ENCODE results near the gene FNDC10. TPM values are rescaled to one million over a fixed set of nuclear protein-coding genes. Genes with fewer than 3 reads are reported as not detected.
"Not testable (repeated sequence)": the region's sequence is repeated elsewhere in the genome, so short reads cannot be mapped to it uniquely, and the experiment has no call there.

FNDC10 gene
- total and polyA plus RNA-seq, 5 donors from 2014 or later, result 0.21 to 0.96 (median 0.32) TPM

DNA sequence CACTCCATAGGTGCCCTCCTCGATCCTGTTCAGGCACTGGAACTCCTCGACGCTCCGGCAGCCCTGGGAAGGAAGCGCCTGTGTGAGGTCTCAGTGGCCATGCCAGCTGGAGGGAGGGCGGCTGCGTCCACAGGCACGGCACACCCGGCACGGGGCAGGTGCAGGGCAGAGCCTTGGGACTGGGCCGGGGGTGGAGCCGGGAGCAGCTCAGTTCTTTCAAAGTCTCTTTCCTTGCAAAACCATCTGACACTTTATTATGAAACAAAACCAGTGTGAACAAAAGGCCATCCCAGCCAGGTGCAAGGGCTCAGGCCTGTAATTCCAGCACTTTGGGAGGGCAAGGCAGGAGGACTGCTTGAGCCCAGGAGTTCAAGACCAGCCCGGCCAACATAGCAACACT lies 38.6 kb upstream of the FNDC10 start:
- H3K4me1 Mint-ChIP-seq; DNase-seq; ATAC-seq (ENCODE audit: low read depth in 2 of 2); H3K27me3 Mint-ChIP-seq; H3K36me3 Mint-ChIP-seq; H3K27ac ChIP-seq (ENCODE audit: insufficient read depth, low read length, poor library complexity, severe bottlenecking); H3K4me1 ChIP-seq (ENCODE audit: control insufficient read depth, insufficient read depth, low read length, poor library complexity, severe bottlenecking); H3K4me3 Mint-ChIP-seq; H3K4me3 ChIP-seq (ENCODE audit: low read depth, low read length); H3K9me3 Mint-ChIP-seq; H3K27me3 ChIP-seq (ENCODE audit: control insufficient read depth, insufficient read depth, low read length); H3K36me3 ChIP-seq (ENCODE audit: control insufficient read depth, insufficient read depth, low read length); H3K27ac Mint-ChIP-seq; H3K9me3 ChIP-seq (ENCODE audit: control insufficient read depth in 2 of 2, low read length in 2 of 2): not testable (repeated sequence)

- H3K36me3 ChIP-seq (ENCODE audit: control insufficient read depth, insufficient read depth, low read length); H3K27me3 ChIP-seq (ENCODE audit: control insufficient read depth, insufficient read depth, low read length); ATAC-seq (ENCODE audit: low read depth in 2 of 2); H3K27me3 Mint-ChIP-seq; H3K27ac Mint-ChIP-seq; H3K4me1 Mint-ChIP-seq; H3K4me3 Mint-ChIP-seq; H3K27ac ChIP-seq (ENCODE audit: insufficient read depth, low read length, poor library complexity, severe bottlenecking); DNase-seq; H3K9me3 Mint-ChIP-seq; H3K4me1 ChIP-seq (ENCODE audit: control insufficient read depth, insufficient read depth, low read length, poor library complexity, severe bottlenecking); H3K4me3 ChIP-seq (ENCODE audit: low read depth, low read length); H3K36me3 Mint-ChIP-seq; H3K9me3 ChIP-seq (ENCODE audit: control insufficient read depth in 2 of 2, low read length in 2 of 2): not testable (repeated sequence)
These were observed 37.5 kb upstream of the FNDC10 start for GRCh38 chr1:1637479-1637875.

DNA sequence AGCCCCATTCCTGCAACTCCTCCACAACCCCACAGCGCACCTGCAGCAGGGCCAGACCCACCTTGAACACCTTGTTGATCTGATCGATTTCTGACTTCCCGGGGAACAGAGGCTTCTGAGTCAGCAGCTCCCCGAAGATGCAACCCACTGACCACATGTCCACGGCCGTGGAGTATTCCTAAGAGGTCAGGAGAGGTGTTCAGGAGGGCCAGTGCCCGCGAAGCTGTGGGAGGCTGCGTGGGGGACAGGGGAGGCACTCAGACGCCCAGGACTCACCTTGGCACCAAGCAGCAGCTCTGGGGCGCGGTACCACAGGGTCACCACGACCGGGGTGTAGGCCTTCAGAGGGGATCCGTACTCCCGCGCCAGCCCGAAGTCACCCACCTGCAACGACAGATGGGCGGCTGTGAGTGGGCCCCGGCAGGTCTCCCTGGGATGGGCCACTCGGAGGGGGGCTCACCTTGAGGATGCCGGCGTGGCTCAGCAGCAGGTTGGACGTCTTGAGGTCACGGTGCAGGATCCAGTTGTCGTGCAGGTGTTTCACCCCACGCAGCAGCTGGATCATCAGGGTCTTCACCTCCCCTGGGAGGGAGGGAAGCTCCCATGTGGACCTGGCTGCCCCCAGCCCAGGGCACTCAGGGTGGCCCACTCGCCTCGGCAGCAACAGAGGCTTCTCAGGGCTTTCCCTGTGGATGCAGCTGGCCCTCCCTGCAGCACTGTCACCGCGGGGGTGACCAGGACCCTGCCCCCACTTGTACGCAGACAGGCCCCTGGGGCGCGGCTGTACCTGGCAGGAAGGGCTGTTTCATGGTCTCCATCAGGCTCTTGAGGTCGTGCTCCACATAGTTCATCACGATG lies 36.9 kb upstream of the FNDC10 start:
- H3K4me1 Mint-ChIP-seq; H3K4me3 ChIP-seq (ENCODE audit: low read depth, low read length); H3K27ac Mint-ChIP-seq; DNase-seq; H3K36me3 Mint-ChIP-seq; H3K27ac ChIP-seq (ENCODE audit: insufficient read depth, low read length, poor library complexity, severe bottlenecking); H3K9me3 Mint-ChIP-seq; H3K9me3 ChIP-seq (ENCODE audit: control insufficient read depth in 2 of 2, low read length in 2 of 2); H3K4me1 ChIP-seq (ENCODE audit: control insufficient read depth, insufficient read depth, low read length, poor library complexity, severe bottlenecking); ATAC-seq (ENCODE audit: low read depth in 2 of 2); H3K27me3 Mint-ChIP-seq; H3K27me3 ChIP-seq (ENCODE audit: control insufficient read depth, insufficient read depth, low read length); H3K4me3 Mint-ChIP-seq; H3K36me3 ChIP-seq (ENCODE audit: control insufficient read depth, insufficient read depth, low read length): not testable (repeated sequence)

DNA sequence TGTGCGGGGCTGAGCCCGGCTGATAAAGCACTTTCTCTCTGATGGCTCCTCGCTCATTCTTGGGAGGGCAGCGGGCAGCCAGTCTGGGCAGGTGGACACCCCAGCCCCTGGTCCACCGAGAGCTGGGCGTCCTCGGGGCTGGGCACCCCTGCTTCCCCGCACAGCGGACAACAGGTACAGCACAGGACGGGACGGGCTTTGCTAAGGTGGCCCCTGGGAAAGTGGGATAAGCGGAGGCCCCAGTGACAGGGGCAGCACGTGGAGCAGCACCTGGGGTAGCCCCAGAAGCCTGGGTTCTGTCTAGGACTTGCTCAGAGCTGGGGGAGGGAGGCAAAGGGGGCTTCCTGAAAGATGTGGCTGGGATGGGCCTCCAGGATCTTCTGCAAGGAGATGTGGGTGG lies 34.7 kb upstream of the FNDC10 start:
- H3K4me1 Mint-ChIP-seq; H3K9me3 Mint-ChIP-seq; DNase-seq; H3K36me3 Mint-ChIP-seq; ATAC-seq (ENCODE audit: low read depth in 2 of 2); H3K4me3 Mint-ChIP-seq; H3K4me3 ChIP-seq (ENCODE audit: low read depth, low read length); H3K9me3 ChIP-seq (ENCODE audit: control insufficient read depth in 2 of 2, low read length in 2 of 2); H3K27me3 ChIP-seq (ENCODE audit: control insufficient read depth, insufficient read depth, low read length); H3K27ac ChIP-seq (ENCODE audit: insufficient read depth, low read length, poor library complexity, severe bottlenecking); H3K36me3 ChIP-seq (ENCODE audit: control insufficient read depth, insufficient read depth, low read length); H3K27ac Mint-ChIP-seq; H3K27me3 Mint-ChIP-seq: not testable (repeated sequence)
- H3K4me1 ChIP-seq (ENCODE audit: control insufficient read depth, insufficient read depth, low read length, poor library complexity, severe bottlenecking), result peaks cover 23% of the 10 kb centered on the region

DNA sequence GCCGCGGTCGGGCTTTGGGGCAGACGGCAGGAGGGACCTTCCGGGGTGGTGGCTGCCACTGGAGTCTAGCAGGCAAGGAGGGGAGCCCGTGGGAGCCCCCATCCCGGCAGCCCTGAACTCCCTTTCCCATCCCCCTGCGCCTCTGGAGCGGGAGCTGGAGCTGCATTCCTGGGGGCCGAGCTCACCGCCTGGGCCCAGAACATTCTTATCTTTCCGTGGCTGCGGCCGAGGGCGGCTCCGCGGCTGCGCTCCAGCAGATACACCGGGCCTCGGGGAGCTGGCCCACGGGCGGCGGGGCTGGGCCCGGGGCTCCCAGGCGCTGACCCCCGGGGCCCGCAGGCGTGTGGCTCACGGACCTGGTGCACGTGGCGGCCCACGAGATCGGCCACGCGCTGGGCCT lies 33.5 kb upstream of the FNDC10 start:
- H3K4me1 Mint-ChIP-seq; H3K9me3 ChIP-seq (ENCODE audit: control insufficient read depth in 2 of 2, low read length in 2 of 2); H3K27ac Mint-ChIP-seq; H3K4me3 Mint-ChIP-seq; H3K36me3 ChIP-seq (ENCODE audit: control insufficient read depth, insufficient read depth, low read length); H3K36me3 Mint-ChIP-seq; H3K27ac ChIP-seq (ENCODE audit: insufficient read depth, low read length, poor library complexity, severe bottlenecking); H3K9me3 Mint-ChIP-seq; DNase-seq; H3K4me3 ChIP-seq (ENCODE audit: low read depth, low read length); H3K27me3 Mint-ChIP-seq; H3K27me3 ChIP-seq (ENCODE audit: control insufficient read depth, insufficient read depth, low read length); ATAC-seq (ENCODE audit: low read depth in 2 of 2): not testable (repeated sequence)
- H3K4me1 ChIP-seq (ENCODE audit: control insufficient read depth, insufficient read depth, low read length, poor library complexity, severe bottlenecking), result peaks cover 29% of the 10 kb centered on the region

GRCh38 chr1:1631782-1632420 lies 32.0 kb upstream of the FNDC10 start, which contains the start of gene MMP23B:
Gene MMP23B, plus strand, starts transcription at chr1:1632173. Its CDS starts 46 bp downstream, at chr1:1632219.
- Histone ChIP-seq H3K27me3 (ENCODE audit: control insufficient read depth, insufficient read depth, low read length) (no peaks in the 10 kb centered on the region), H3K4me1 (ENCODE audit: control insufficient read depth, insufficient read depth, low read length, poor library complexity, severe bottlenecking) (peaks cover 29% of the 10 kb centered on the region), H3K9me3 (ENCODE audit: control insufficient read depth in 2 of 2, low read length in 2 of 2) (no peaks in the 10 kb centered on the region), H3K27ac (ENCODE audit: insufficient read depth, low read length, poor library complexity, severe bottlenecking) (no peak within 1 kb of the TSS), H3K4me3 (ENCODE audit: low read depth, low read length) (no peak within 1 kb of the TSS), H3K36me3 (ENCODE audit: control insufficient read depth, insufficient read depth, low read length) (no peaks in the 10 kb centered on the region)
- Mint-ChIP-seq H3K4me3 (peak within 1 kb of the TSS; percentile 19 to 85 (median 68)), H3K36me3 (no peaks in the 10 kb centered on the region), H3K27ac (no peak within 1 kb of the TSS), H3K9me3 (peaks cover 0 to 2% (median 0%) of the 10 kb centered on the region in 7 donors), H3K27me3 (peaks cover 6% of the 10 kb centered on the region), H3K4me1 (peaks cover 0 to 6% (median 3%) of the 10 kb centered on the region in 4 donors)
- ATAC-seq (ENCODE audit: low read depth in 2 of 2), result no peak
- DNase-seq, result no peak

DNA sequence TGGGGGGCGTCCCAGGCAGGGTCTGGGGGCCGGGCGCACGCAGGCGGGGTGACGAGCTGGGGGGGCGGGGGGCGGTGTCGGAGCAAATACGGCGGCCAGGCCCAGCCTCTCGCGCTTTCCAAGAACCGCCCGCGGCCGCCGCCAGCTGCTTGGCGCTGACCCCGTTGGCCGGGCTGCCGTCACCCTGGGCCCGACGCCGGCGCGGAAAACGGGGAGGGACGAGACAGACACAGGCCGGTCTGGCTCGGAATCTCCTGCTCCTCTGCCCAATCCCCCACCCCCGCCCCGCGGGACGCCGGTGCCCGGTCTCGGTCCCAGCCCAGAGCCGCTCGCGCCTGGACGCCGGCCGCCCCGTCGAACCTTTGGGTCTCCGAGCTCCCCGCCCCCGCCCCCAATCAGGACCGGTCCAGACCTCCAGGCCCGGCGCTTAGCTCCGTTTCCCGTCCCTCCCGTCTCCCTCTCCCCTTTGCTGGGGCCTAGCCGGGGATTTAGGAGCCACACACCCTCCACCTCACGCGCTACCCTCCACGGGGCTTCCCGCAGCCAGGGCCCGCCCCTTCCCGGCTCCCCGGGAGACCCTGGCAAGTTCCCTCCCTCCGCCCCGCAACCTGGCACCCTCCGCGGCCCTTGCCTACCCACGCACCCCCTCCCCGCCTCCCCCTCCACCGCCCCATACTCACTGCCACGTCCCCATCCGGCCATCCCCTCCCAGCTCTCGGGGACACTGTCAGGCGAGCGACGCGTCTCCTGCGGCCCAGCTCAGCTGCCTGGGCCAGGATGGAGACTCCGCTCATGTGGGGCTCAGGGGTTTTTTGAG lies 31.2 kb upstream of the FNDC10 start:
- Histone ChIP-seq H3K9me3 (ENCODE audit: control insufficient read depth in 2 of 2, low read length in 2 of 2) (no peaks in the 10 kb centered on the region), H3K27ac (ENCODE audit: insufficient read depth, low read length, poor library complexity, severe bottlenecking) (peak overlapping the region; percentile 79), H3K4me1 (ENCODE audit: control insufficient read depth, insufficient read depth, low read length, poor library complexity, severe bottlenecking) (peaks cover 29% of the 10 kb centered on the region), H3K4me3 (ENCODE audit: low read depth, low read length) (no peak overlapping the region), H3K36me3 (ENCODE audit: control insufficient read depth, insufficient read depth, low read length) (no peaks in the 10 kb centered on the region), H3K27me3 (ENCODE audit: control insufficient read depth, insufficient read depth, low read length) (no peaks in the 10 kb centered on the region)
- Mint-ChIP-seq H3K27ac (no peak overlapping the region), H3K36me3 (no peaks in the 10 kb centered on the region), H3K4me3 (peak overlapping the region; percentile 19 to 85 (median 68)), H3K4me1 (peaks cover 0 to 6% (median 3%) of the 10 kb centered on the region in 4 donors), H3K27me3 (peaks cover 6% of the 10 kb centered on the region), H3K9me3 (peaks cover 0 to 2% (median 0%) of the 10 kb centered on the region in 7 donors)
- DNase-seq (peak in 1 of 3 donors; percentile 15), ATAC-seq (ENCODE audit: low read depth in 2 of 2) (no peak)
